B cell (primary cell): ENCODE results near the gene NPHP4.

Experiments
- EZH2 ChIP-seq: IDR thresholded peaks from 2 replicates; pipeline ENCODE4 v1.6.1; 2012; ENCODE audit warnings: borderline replicate concordance, low read depth, mild to moderate bottlenecking, moderate library complexity, low read length; ENCODE audit not compliant: insufficient read depth, poor library complexity, severe bottlenecking
- TF ChIP-seq, protein P1 (sequence below): fragments of 200-600 bp; IDR thresholded peaks from one replicate; pipeline ENCODE4 v1.8.0; 2022; ENCODE audit warnings: antibody characterized with exemption, mild to moderate bottlenecking

- TF ChIP-seq, protein P1, sequence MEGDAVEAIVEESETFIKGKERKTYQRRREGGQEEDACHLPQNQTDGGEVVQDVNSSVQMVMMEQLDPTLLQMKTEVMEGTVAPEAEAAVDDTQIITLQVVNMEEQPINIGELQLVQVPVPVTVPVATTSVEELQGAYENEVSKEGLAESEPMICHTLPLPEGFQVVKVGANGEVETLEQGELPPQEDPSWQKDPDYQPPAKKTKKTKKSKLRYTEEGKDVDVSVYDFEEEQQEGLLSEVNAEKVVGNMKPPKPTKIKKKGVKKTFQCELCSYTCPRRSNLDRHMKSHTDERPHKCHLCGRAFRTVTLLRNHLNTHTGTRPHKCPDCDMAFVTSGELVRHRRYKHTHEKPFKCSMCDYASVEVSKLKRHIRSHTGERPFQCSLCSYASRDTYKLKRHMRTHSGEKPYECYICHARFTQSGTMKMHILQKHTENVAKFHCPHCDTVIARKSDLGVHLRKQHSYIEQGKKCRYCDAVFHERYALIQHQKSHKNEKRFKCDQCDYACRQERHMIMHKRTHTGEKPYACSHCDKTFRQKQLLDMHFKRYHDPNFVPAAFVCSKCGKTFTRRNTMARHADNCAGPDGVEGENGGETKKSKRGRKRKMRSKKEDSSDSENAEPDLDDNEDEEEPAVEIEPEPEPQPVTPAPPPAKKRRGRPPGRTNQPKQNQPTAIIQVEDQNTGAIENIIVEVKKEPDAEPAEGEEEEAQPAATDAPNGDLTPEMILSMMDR = no peak
- TF ChIP-seq EZH2 = no peak
These were observed 9.4 kb downstream of the NPHP4 start for GRCh38 chr1:5982868-5983267.
